ENCODE measurements around the gene CHN2.

CHN2 gene

DNA sequence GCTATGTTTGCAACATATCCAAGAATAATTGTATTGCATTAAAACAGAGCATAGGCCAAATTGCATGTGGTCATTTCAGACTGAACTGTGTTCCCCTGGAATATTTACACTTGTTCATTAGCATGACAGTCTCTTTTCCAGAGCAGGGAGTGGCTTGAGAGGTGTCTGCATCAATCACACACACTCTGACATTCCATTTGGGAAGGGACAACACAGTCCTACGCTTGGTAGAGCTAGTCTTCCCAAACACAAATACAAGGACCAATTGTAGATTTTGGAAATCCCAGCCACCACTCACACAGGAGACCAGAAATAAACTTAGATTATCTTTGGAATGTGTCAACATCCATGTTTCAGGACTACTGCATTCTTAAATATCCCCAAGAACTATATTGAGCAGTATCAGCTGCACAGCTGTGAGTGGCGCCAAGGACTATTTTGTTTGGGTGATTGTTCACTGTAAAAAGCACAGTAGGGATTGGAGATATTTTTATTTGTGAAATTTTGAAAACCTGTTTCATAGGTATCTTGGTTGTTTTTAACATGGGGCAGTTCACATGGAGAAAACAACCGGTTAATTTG, 275.5 kb downstream of the CHN2 start:
- no peaks in the 10 kb centered on the region for H4K20me1 ChIP-seq (ENCODE audit: low read depth, low read length)

DNA sequence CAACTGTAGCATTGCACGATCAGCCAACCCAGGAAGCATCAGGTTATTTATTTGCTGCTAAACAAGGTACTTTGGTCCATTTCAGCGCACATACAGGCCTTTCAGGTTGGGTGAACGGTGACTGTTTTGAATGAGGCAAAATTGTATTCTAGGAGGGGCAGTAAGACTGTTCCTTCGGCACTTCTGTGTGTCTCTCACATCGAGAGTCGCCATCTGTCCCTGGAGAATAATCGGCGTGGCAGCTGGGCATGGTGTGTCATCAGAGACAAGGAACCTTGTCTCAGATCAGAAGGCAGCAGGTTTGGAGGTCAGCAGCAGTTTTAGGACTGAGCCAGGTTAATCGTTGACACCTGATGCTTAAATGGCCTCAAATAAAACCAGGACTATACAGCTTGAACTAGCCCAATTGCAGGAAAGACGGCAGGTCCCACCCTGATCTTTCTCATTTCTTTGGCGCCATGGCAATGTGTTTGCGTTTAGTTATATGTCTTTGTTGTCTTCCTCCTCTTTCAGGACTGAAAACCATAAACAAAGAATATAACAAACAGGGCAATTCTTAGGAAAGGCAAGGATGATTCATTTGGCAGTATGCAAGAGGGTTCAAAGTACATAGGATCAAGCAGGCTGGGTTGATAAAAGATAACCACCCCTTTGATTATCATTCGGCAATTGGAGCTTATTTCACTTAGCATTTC, 277.0 kb downstream of the CHN2 start:
- H3K27me3 ChIP-seq (ENCODE audit: low read length): no peaks in the 10 kb centered on the region
- H2AFZ ChIP-seq (ENCODE audit: low read depth, low read length, severe bottlenecking): no peak overlapping the region
- H3K36me3 ChIP-seq (ENCODE audit: low read length): no peaks in the 10 kb centered on the region
- no peak overlapping the region for H3K9ac ChIP-seq (ENCODE audit: low read length)
- no peak overlapping the region for H3K4me2 ChIP-seq (ENCODE audit: low read depth, low read length, poor library complexity, severe bottlenecking)
- no peaks in the 10 kb centered on the region for H3K9me3 ChIP-seq (ENCODE audit: insufficient read depth, low read length)
- H4K20me1 ChIP-seq (ENCODE audit: low read depth, low read length): no peaks in the 10 kb centered on the region
- no peak overlapping the region for H3K4me3 ChIP-seq (ENCODE audit: insufficient read depth, low read length, poor library complexity, severe bottlenecking)
- no peak overlapping the region for H3K27ac ChIP-seq (ENCODE audit: low read depth, low read length)
- no peaks in the 10 kb centered on the region for H3K9me2 ChIP-seq (replicated peaks; ENCODE audit: insufficient read depth, low read length)
- H3F3A ChIP-seq (ENCODE audit: insufficient read depth): no peaks in the 10 kb centered on the region
- TF ChIP-seq, protein P1, sequence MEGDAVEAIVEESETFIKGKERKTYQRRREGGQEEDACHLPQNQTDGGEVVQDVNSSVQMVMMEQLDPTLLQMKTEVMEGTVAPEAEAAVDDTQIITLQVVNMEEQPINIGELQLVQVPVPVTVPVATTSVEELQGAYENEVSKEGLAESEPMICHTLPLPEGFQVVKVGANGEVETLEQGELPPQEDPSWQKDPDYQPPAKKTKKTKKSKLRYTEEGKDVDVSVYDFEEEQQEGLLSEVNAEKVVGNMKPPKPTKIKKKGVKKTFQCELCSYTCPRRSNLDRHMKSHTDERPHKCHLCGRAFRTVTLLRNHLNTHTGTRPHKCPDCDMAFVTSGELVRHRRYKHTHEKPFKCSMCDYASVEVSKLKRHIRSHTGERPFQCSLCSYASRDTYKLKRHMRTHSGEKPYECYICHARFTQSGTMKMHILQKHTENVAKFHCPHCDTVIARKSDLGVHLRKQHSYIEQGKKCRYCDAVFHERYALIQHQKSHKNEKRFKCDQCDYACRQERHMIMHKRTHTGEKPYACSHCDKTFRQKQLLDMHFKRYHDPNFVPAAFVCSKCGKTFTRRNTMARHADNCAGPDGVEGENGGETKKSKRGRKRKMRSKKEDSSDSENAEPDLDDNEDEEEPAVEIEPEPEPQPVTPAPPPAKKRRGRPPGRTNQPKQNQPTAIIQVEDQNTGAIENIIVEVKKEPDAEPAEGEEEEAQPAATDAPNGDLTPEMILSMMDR (IDR thresholded peaks at IDR 0.05; ENCODE audit: insufficient read depth, low read length, poor library complexity, severe bottlenecking): no peak
- TF ChIP-seq EZH2phosphoT487 (conservative IDR thresholded peaks at IDR 0.05; ENCODE audit: low read length): no peak
- no peaks in the 10 kb centered on the region for H3K79me2 ChIP-seq (ENCODE audit: insufficient read depth, low read length)

More for the DNA sequence above, 275.5 kb downstream of the CHN2 start:
- no peak overlapping the region for H2AFZ ChIP-seq (ENCODE audit: low read depth, low read length, severe bottlenecking)
- H3K9ac ChIP-seq (ENCODE audit: low read length): no peak overlapping the region
- no peaks in the 10 kb centered on the region for H3K27me3 ChIP-seq (ENCODE audit: low read length)
- no peak overlapping the region for H3K4me3 ChIP-seq (ENCODE audit: insufficient read depth, low read length, poor library complexity, severe bottlenecking)
- H3F3A ChIP-seq (ENCODE audit: insufficient read depth): no peaks in the 10 kb centered on the region
- H3K79me2 ChIP-seq (ENCODE audit: insufficient read depth, low read length): no peaks in the 10 kb centered on the region
- H3K36me3 ChIP-seq (ENCODE audit: low read length): no peaks in the 10 kb centered on the region
- H3K27ac ChIP-seq (ENCODE audit: low read depth, low read length): no peak overlapping the region
- TF ChIP-seq, protein P1 (IDR thresholded peaks at IDR 0.05; ENCODE audit: insufficient read depth, low read length, poor library complexity, severe bottlenecking): no peak
- no peak for TF ChIP-seq EZH2phosphoT487 (conservative IDR thresholded peaks at IDR 0.05; ENCODE audit: low read length)
- no peaks in the 10 kb centered on the region for H3K9me3 ChIP-seq (ENCODE audit: insufficient read depth, low read length)
- no peak overlapping the region for H3K4me2 ChIP-seq (ENCODE audit: low read depth, low read length, poor library complexity, severe bottlenecking)
- no peaks in the 10 kb centered on the region for H3K9me2 ChIP-seq (replicated peaks; ENCODE audit: insufficient read depth, low read length)

DNA sequence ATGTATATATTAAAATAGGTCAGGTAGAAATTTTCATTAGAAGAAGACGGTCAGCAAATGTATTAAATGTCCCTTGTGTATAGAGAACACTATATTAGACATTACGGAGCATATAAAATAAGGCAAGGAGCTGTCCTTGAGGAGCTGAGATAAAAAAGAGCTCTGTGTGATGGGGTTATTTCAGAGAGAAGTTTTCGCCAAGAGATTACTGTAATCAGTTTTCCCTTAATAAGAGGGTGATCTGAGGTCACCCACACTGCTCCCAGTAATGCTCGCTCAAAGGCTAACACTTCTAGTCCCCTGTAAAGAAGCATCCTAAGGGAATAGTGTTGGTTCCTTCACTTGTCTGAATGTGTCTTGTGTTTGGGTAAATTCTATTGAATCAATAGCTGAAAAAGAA, 282.3 kb downstream of the CHN2 start:
- Histone ChIP-seq H3K4me2 (ENCODE audit: low read depth, low read length, poor library complexity, severe bottlenecking) (no peak overlapping the region), H3K4me3 (ENCODE audit: insufficient read depth, low read length, poor library complexity, severe bottlenecking) (no peak overlapping the region), H3K27ac (ENCODE audit: low read depth, low read length) (no peak overlapping the region), H2AFZ (ENCODE audit: low read depth, low read length, severe bottlenecking) (no peak overlapping the region), H3K79me2 (ENCODE audit: insufficient read depth, low read length) (no peaks in the 10 kb centered on the region), H3K36me3 (ENCODE audit: low read length) (no peaks in the 10 kb centered on the region), H3F3A (ENCODE audit: insufficient read depth) (no peaks in the 10 kb centered on the region), H4K20me1 (ENCODE audit: low read depth, low read length) (no peaks in the 10 kb centered on the region), H3K9me2 (replicated peaks; ENCODE audit: insufficient read depth, low read length) (no peaks in the 10 kb centered on the region), H3K9ac (ENCODE audit: low read length) (no peak overlapping the region), H3K27me3 (ENCODE audit: low read length) (no peaks in the 10 kb centered on the region), H3K9me3 (ENCODE audit: insufficient read depth, low read length) (no peaks in the 10 kb centered on the region)
- no peak for TF ChIP-seq EZH2phosphoT487 (conservative IDR thresholded peaks at IDR 0.05; ENCODE audit: low read length)
- TF ChIP-seq, protein P1 (IDR thresholded peaks at IDR 0.05; ENCODE audit: insufficient read depth, low read length, poor library complexity, severe bottlenecking): no peak
